SW480 (cell line): ENCODE results near the gene SPPL2A.
"Not testable (repeated sequence)": the region's sequence is repeated elsewhere in the genome, so short reads cannot be mapped to it uniquely, and the experiment has no call there.

Experiments used
- DNase-seq: peaks from one replicate; pipeline ENCODE4 v3.0.0-alpha.2; 2016; ENCODE audit warnings: low spot score

SPPL2A gene

GRCh38 chr15:50773389-50773788 lies 7.9 kb upstream of the SPPL2A start:
- DNase-seq, result no peak

DNA sequence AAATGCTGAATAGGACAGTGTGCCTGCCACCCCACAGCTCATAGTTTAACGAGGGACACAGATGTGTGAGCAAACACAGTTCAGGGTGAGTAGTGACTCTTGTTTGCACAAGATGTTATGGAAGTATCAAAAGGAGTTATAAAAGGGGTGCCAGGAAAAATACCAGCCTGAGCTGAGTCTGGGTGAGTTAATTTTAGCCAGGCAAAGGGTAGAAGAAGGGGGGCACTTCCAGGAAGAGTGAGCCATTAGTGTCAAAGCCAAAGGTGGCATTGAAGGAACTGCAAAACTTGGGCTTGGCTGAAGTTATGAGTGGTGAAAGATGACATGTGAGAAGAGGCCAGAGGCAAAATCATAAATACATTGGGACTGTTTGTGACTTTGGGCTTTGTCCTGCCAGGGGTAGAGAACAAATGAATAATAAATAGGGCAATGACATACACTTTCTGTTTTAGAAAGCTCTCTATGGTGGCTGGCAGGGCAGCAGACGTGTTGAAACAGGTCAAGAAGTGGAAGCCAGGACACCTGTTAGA lies 1.9 kb upstream of the SPPL2A start:
- no peak for DNase-seq

GRCh38 chr15:50764461-50765194 lies 878 bp downstream of the SPPL2A start:
- DNase-seq, result peak; percentile 5

DNA sequence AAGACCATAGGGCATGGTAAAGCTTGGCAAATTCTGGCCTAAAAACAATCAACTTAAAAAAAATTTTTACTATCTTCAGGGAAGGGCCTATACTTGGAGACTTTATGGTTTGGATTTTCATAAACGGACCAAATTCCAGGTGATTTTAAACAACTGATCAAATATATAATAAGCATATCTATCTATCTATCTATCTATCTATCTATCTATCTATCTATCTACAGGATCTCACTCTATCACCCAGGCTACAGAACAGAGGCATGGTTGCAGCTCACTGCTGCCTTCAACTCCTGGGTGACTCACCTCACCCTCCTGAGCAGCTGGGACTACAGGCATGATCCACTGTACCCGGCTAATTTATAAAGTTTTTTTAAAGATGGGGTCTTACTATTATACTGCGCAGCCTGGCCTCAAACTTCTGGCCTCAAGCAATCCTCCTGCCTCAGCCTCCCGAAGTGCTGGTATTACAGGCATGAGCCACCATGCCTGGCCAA lies 6.7 kb downstream of the SPPL2A start:
- DNase-seq, result no peak

DNA sequence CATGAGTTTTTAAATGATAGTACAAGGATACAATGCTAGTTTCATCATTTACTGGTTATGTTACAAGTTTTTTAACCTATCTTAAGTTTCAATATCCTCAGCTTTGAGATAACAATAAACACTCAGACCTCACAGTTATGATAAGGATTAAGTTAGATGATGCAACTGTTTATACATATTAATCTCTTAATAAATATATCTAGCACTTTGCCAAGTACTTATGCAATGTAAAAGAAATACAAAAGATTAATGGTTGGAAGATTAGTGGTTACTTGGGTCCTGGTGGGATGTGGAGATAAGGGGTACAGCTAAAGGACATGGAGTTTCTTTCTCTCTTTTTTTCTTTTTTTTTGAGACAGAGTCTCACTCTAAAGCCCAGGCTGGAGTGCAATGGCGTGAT lies 12.0 kb downstream of the SPPL2A start:
- no peak for DNase-seq

DNA sequence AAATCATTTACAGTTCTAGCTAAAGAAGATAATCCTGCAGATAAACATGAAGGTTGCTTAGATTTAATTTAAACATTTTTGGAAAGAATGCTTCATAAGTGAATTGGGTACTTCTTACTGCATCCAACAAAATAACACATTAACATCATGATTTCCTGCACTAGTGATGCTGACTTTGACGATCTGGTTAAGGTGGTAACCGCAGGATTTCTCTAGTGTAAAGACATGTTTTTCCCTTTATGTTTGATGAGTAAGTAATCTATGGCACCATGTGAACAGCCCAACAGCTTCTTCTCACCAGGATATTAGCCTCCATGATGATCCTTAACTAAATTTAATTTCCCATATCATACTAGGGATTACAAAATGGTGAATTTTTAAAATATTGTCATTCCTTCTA lies 14.1 kb downstream of the SPPL2A start:
- no peak for DNase-seq

DNA sequence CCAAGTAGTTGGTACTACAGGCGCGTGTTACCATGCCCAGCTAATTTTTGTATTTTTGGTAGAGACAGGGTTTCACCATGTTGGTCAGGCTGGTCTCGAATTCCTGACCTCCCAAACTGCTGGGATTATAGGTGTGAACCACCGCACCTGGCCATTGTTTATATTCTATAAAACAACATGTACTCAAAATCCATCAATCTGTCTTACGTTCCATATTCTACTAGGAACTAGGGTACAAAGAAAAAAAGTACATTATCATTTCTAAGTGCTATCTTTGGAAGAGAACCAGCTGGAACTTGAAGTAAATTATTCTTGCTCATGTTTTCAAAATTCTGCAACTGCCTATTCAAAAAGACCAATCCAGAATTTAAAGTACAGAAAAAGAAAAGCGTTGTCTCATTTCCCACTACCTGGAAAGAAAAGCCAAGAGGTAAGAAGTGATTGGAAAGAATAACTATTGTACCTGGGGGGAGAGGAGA lies 15.2 kb downstream of the SPPL2A start:
- DNase-seq, result no peak

GRCh38 chr15:50747523-50747922 lies 18.0 kb downstream of the SPPL2A start:
- DNase-seq, result no peak

GRCh38 chr15:50744601-50745000 lies 20.9 kb downstream of the SPPL2A start:
- DNase-seq, result no peak

GRCh38 chr15:50740955-50741354 lies 24.6 kb downstream of the SPPL2A start:
- no peak for DNase-seq

DNA sequence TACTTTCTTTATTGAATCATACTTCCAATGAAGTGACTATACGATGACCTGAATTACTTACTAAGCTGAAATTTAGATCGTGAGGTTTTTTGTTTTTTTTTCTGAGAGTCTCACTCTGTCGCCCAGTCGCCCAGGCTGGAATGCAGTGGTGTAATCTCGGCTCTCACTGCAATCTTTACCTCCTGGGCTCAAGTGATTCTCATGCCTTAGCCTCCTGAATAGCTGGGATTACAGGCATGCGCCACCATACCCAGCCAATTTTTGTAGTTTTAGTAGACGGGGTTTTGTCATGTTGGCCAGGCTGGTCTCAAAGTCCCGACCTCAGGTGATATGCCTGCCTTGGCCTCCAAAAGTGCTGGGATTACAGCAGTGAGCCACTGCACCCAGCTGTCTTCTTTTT lies 28.7 kb downstream of the SPPL2A start:
- no peak for DNase-seq

DNA sequence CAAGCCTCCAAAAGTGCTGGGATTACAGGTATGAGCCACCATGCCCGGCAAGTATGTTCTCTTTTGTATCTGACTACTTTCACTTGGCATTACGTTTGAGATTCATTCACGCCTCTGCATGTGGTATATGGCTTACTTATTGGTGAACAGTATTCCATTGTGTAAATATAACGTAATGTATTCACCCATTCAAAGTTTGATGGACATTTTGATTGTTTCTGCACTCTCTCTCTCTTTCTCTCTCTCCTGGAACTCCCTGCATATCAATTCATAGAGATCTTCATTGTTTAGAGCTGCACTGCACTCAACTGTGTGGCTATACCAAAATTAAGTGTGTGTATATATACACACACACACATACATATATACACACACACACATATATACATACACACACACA lies 30.4 kb downstream of the SPPL2A start:
- DNase-seq, result no peak

DNA sequence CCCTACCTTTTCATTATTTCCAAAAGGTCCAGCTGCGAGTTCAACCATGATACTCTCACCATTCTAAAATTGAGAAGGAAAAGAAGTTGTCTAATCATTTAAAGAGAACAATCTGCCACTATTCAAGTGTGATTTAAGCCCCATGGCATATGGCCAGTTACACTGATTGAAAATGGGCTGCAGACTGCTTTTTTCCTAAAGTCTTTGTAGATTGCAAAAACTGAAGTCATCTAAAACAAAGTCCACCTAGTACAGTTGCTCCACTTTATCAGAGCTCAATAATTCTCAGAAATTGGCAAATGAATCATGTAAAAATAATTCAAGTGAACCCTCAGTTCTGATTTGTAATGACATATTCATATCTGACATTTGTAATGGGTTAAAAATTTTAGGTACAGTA lies 39.2 kb downstream of the SPPL2A start:
- DNase-seq, result no peak

GRCh38 chr15:50718700-50719125 lies 46.8 kb downstream of the SPPL2A start:
- DNase-seq, result peak; percentile 8

DNA sequence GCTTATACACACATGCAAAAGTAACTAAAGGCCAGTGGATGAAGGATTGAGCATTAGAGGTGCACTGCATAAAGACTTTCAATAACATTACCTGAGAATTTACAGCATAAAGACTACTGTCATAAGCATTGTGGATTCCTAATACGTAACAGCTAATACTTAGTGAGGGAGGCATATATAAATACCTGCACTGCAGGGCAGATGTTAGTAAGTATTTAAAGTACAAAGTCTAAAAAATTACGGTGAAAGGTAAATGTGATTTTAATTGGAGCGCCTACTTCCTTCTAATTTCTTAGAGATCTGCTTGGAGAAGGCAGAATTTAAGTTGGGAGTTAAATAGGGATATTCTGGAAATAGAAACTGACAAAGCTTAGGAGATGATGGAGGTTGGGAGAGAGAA lies 53.5 kb downstream of the SPPL2A start:
- DNase-seq, result no peak

- no peak for DNase-seq
Observed at GRCh38 chr15:50710585-50710984, 54.9 kb downstream of the SPPL2A start.

DNA sequence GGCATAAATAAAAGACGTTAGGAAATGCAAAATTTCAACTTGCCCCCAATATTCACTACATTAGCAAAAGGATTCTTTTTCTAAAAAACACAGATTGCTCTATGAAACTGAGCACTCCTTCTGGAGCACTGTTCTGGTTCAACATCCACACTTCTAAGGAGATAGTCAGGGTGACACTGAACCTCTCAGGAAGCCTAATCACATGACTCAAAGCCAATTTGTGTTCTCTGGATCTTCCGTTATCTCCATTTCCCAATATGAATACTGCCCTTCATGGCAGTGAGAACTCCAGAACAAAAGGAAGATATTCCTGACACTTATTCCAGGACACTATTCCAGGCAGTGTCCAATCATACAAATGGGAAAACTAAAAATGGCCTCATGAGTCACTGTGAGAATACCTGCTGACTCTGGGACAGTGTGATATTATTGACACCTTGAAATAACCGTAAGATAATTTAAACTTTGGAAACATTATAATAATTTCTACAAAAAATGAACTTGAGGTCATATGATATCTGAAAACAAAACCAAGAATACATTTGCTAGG lies 57.6 kb downstream of the SPPL2A start:
- DNase-seq, result no peak

DNA sequence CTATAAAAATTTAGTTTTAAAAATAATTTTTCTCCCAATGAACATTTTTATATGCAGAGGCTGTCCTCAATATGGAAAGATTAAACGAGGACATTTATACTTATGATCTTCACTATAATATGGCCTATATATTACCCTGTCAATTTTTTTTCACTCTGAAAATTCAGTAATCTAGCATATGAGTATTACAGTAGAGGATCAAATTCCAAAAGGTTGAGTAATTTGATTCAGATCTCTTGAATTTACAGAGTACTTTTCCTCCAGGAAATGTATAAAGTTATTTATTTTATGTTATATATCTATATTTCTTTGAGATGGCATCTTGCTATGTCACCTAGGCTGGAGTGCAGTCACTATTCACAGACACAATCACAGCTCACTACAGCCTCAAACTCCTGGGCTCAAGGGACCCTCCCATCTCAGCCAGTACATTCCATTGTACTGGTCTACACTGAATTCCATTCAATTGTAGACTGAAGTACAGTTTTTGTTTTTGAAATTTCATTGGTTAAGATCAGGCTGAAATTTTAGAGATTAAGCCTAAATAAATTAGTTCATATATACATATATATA lies 62.7 kb downstream of the SPPL2A start:
- no peak for DNase-seq

DNA sequence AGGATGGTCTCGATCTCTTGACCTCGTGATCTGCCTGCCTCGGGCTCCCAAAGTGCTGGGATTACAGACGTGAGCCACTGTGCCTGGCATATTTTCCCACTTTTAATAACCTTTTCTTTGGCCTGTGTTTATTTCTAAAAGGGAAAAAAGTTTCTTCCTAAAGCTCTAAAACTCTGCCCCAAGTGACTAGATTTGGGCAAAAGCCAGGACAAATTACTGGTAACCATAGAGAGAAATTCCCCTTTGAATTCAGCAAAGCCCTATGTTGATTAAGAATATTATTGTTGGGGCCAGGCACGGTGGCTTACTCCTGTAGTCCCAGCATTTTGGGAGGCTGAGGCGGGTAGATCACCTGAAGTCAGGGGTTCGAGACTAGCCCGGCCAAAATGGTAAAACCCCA lies 67.4 kb downstream of the SPPL2A start:
- DNase-seq, result no peak

GRCh38 chr15:50697109-50697797 lies 68.3 kb downstream of the SPPL2A start:
- no peak for DNase-seq

GRCh38 chr15:50694634-50695165 lies 70.8 kb downstream of the SPPL2A start:
- not testable (repeated sequence) for DNase-seq

DNA sequence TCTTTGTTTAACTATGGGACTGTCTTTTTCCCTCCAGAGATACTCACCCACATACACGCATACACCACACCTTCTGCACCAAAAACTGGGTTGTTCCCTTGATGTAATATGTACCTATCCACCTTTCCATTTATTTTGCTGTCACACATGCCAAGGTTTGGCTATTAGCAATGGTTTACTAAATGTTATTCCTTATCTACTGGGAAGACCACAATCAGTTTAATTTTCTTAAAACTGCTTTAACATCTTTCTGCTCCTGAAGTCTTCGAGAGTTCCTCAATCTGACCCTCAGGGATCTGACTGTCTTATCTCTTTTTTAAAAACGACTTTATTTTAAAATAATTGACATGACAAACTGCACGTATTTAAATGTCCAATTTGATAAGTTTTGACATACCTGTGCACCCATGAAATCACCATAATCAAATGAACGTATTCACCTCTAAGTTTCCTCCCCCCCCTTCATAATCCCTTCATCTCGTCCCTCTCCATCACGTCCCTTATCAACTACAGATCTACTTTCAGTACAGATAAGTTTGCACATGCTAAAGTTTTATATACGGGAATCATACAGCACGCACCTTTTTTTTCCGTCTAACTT lies 78.1 kb downstream of the SPPL2A start:
- no peak for DNase-seq
